Hepatocyte (in vitro differentiated cells): ENCODE measurements around the gene TMEM238L. TPM values are rescaled to one million over a fixed set of nuclear protein-coding genes. Genes with fewer than 3 reads are reported as not detected.

ENCODE experiments used
- DNase-seq: peaks from one replicate; pipeline ENCODE4 v3.0.0-alpha.2; 2016; ENCODE audit warnings: low spot score
- H2AFZ ChIP-seq: fragments of 200-600 bp; sonication (generic); 2 replicates; pipeline ENCODE4 v1.6.0; 2016; ENCODE audit warnings: antibody characterized with exemption, mild to moderate bottlenecking
- H3K27ac ChIP-seq: fragments of 200-600 bp; sonication (generic); 2 replicates; pipeline ENCODE4 v1.5.1; 2016; ENCODE audit warnings: mild to moderate bottlenecking
- H3K27me3 ChIP-seq: fragments of 200-600 bp; sonication (generic); 2 replicates; pipeline ENCODE4 v1.6.1; 2016
- H3K36me3 ChIP-seq: fragments of 200-600 bp; sonication (generic); replicated peaks from 2 replicates; pipeline ENCODE4 v1.5.1; 2016; ENCODE audit warnings: low read depth; ENCODE audit not compliant: insufficient read depth
- H3K4me1 ChIP-seq: fragments of 200-600 bp; sonication (generic); 2 replicates; pipeline ENCODE4 v1.5.1; 2016; ENCODE audit warnings: mild to moderate bottlenecking, moderate library complexity; ENCODE audit not compliant: insufficient read depth
- H3K4me2 ChIP-seq: fragments of 200-600 bp; sonication (generic); 2 replicates; pipeline ENCODE4 v1.6.0; 2016
- H3K4me3 ChIP-seq: fragments of 200-600 bp; sonication (generic); 2 replicates; pipeline ENCODE4 v1.5.1; 2016; ENCODE audit warnings: mild to moderate bottlenecking
- H3K79me2 ChIP-seq: fragments of 200-600 bp; sonication (generic); 2 replicates; pipeline ENCODE4 v1.6.0; 2017; ENCODE audit warnings: mild to moderate bottlenecking
- H3K9me2 ChIP-seq: fragments of 200-600 bp; sonication (generic); replicated peaks from 2 replicates; pipeline ENCODE4 v1.6.0; 2017; ENCODE audit warnings: mild to moderate bottlenecking; ENCODE audit not compliant: insufficient read depth
- H3K9me3 ChIP-seq: fragments of 200-600 bp; sonication (generic); 2 replicates; pipeline ENCODE4 v1.5.1; 2016; ENCODE audit warnings: low read depth, mild to moderate bottlenecking
- H4K20me1 ChIP-seq: fragments of 200-600 bp; sonication (generic); 2 replicates; pipeline ENCODE4 v1.6.0; 2016; ENCODE audit warnings: mild to moderate bottlenecking; ENCODE audit not compliant: insufficient read depth, poor library complexity, severe bottlenecking
- EZH2 ChIP-seq: fragments of 200-600 bp; sonication (generic); IDR thresholded peaks from 2 replicates; pipeline ENCODE4 v1.6.1; 2016; ENCODE audit warnings: antibody characterized with exemption, mild to moderate bottlenecking, borderline replicate concordance
- EZH2phosphoT487 ChIP-seq: fragments of 200-600 bp; sonication (generic); IDR thresholded peaks from one replicate; pipeline ENCODE4 v1.6.1; 2018; ENCODE audit warnings: antibody characterized with exemption, mild to moderate bottlenecking, low read depth, moderate library complexity; ENCODE audit not compliant: unreplicated experiment, severe bottlenecking
- WGBS: methylation state at CpG from one replicate; pipeline ENCODE4 v1.1.6; 2016; ENCODE audit warnings: low lambda C conversion rate; ENCODE audit errors: missing lambda C conversion rate; 5-methylcytosine and 5-hydroxymethylcytosine counted together
- polyA plus RNA-seq: library from polyadenylated mRNA; unstranded; fragments of >200 nt; fragmentation: Nextera tagmentation; extraction: Ambion mirVana; gene quantifications from 2 replicates; pipeline ENCODE4 v1.2.1, GENCODE V29; 2016
- total RNA-seq: library from RNA; depleted of rRNA; stranded (reverse); fragments of >200 nt; gene quantifications from 2 replicates; pipeline ENCODE4 v1.2.3, GENCODE V29; 2014
- TF ChIP-seq, protein P1 (sequence below): fragments of 200-600 bp; sonication (generic); IDR thresholded peaks from 2 replicates; pipeline ENCODE4 v1.5.1; 2016; ENCODE audit warnings: antibody characterized with exemption, mild to moderate bottlenecking; ENCODE audit not compliant: poor library complexity

Gene TMEM238L
- total and polyA plus RNA-seq, 2 experiments from 2014 or later = 1.3 to 1.5 TPM

DNA sequence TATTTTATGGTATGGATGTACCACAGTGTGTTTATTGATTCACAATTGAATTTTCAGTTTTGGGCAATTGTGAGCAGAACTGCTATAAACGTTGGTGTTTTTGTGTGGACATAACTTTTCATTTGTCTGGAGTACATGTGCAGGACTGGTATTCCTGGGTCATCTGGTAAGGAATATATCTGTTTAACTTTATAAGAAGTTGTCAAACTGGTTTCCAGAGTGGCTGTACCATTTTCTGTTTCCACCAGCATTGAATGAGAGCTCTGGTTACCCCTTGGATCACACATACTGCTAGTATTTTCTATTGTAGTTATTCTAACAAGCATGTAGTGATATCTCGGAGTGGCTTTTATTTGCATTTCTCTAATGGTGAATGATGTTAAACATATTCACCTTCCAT is 24.3 kb downstream of the TMEM238L start:
- 69% methylated on average over 2 of the region's 2 CpGs for WGBS
- Histone ChIP-seq H3K4me3 (no peak overlapping the region), H3K36me3 (no peaks in the 10 kb centered on the region), H2AFZ (no peak overlapping the region), H3K27me3 (no peaks in the 10 kb centered on the region), H3K9me2 (no peaks in the 10 kb centered on the region), H4K20me1 (no peaks in the 10 kb centered on the region), H3K27ac (no peak overlapping the region), H3K4me1 (no peaks in the 10 kb centered on the region), H3K4me2 (no peak overlapping the region), H3K9me3 (no peaks in the 10 kb centered on the region), H3K79me2 (no peaks in the 10 kb centered on the region)
- no peak for DNase-seq
- TF ChIP-seq EZH2phosphoT487 (no peak), EZH2 (no peak)
- TF ChIP-seq, protein P1, sequence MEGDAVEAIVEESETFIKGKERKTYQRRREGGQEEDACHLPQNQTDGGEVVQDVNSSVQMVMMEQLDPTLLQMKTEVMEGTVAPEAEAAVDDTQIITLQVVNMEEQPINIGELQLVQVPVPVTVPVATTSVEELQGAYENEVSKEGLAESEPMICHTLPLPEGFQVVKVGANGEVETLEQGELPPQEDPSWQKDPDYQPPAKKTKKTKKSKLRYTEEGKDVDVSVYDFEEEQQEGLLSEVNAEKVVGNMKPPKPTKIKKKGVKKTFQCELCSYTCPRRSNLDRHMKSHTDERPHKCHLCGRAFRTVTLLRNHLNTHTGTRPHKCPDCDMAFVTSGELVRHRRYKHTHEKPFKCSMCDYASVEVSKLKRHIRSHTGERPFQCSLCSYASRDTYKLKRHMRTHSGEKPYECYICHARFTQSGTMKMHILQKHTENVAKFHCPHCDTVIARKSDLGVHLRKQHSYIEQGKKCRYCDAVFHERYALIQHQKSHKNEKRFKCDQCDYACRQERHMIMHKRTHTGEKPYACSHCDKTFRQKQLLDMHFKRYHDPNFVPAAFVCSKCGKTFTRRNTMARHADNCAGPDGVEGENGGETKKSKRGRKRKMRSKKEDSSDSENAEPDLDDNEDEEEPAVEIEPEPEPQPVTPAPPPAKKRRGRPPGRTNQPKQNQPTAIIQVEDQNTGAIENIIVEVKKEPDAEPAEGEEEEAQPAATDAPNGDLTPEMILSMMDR = no peak

DNA sequence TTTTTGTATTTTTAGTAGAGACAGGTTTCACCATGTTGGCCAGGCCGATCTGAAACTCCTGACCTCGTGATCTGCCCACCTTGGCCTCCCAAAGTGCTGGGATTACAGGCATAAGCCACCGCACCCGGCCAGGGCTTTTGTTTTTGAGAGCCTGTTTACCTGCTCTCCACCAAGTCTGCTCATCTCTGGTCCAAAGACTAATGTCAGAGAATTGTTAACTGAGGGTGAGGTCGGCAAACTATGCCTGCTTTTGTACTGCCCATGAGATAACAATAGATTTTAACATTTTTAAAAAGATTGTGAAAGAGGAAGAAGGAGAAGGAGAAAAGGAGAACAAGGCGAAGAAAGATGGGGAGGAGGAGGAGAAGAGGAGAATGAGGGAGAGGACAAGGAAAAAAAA is 26.0 kb downstream of the TMEM238L start:
- no peak for TF ChIP-seq EZH2
- TF ChIP-seq, protein P1 = no peak
- no peak for TF ChIP-seq EZH2phosphoT487
- Histone ChIP-seq H4K20me1 (no peaks in the 10 kb centered on the region), H3K36me3 (no peaks in the 10 kb centered on the region), H3K4me1 (no peaks in the 10 kb centered on the region), H3K4me2 (no peak overlapping the region), H3K9me3 (no peaks in the 10 kb centered on the region), H3K4me3 (no peak overlapping the region), H3K27me3 (no peaks in the 10 kb centered on the region), H3K9me2 (no peaks in the 10 kb centered on the region), H2AFZ (no peak overlapping the region), H3K27ac (peak overlapping the region; percentile 57), H3K79me2 (no peaks in the 10 kb centered on the region)
- no peak for DNase-seq
- WGBS = 65% methylated on average over 6 of the region's 6 CpGs

DNA sequence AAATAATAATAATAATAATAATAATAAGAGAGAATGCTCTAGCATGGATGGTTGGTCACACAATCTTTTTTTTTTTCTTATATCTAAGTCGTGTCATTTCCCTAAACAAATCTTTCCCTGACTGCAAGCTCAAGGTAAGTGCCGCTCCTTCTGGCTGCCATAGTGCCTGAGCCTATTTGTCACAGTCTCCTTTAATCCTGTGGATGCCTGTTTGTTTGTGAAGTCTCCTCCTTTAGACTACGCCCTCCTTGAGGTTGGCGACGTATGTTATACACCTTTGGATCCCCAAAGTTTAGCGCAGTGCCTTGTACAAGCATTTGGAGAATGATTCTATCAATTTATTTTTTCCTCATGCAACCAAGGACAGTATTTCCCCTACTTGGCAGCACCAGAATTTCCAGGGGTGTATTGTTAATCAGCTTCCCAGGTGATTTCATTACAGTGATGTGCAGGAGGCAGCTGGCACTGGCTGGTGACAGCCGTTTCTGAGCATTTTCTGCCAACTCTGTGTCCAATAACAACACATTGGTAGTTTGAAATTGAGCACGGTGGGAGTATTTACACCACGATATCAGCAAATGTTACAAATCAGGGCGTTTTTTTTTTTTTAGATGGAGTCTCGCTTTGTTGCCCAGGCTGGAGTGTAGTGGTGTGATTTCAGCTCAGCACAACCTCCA is 26.6 kb downstream of the TMEM238L start:
- Histone ChIP-seq H3K27ac (peak overlapping the region; percentile 89), H2AFZ (no peak overlapping the region), H3K36me3 (no peaks in the 10 kb centered on the region), H3K4me2 (no peak overlapping the region), H3K79me2 (no peaks in the 10 kb centered on the region), H3K4me1 (no peaks in the 10 kb centered on the region), H3K9me2 (no peaks in the 10 kb centered on the region), H3K4me3 (no peak overlapping the region), H3K27me3 (no peaks in the 10 kb centered on the region), H4K20me1 (no peaks in the 10 kb centered on the region), H3K9me3 (no peaks in the 10 kb centered on the region)
- no peak for DNase-seq
- TF ChIP-seq EZH2 = no peak
- 89% methylated on average over 11 of the region's 11 CpGs for WGBS

DNA sequence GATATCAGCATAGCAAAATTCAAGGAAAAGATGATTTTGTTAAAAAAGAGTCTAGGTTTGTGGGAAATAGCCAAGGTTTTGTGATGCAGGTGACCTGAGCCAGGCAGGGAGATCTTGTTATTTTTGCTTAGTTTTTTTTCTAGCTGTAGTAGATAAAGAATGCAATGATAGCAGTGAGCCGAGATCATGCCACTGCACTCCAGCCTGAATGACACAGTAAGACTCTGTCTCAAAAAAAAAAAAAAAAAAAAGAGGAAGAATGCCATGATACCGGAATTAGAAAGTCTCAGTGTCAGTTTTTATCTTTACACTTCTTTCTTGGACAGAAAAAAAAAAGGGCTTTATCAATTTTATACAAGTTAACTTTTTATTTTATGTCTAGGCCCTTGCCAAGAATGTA is 27.5 kb downstream of the TMEM238L start:
- H3K4me2 ChIP-seq = peak overlapping the region; percentile 59
- no peaks in the 10 kb centered on the region for H3K9me3 ChIP-seq
- H3K4me3 ChIP-seq = no peak overlapping the region
- H3K9me2 ChIP-seq = no peaks in the 10 kb centered on the region
- no peaks in the 10 kb centered on the region for H3K79me2 ChIP-seq
- H3K36me3 ChIP-seq = no peaks in the 10 kb centered on the region
- no peak for DNase-seq
- no peaks in the 10 kb centered on the region for H4K20me1 ChIP-seq
- no peak overlapping the region for H2AFZ ChIP-seq
- H3K27me3 ChIP-seq = no peaks in the 10 kb centered on the region
- TF ChIP-seq EZH2 (no peak), EZH2phosphoT487 (no peak)
- TF ChIP-seq, protein P1 = no peak
- H3K27ac ChIP-seq = peak overlapping the region; percentile 89
- no peaks in the 10 kb centered on the region for H3K4me1 ChIP-seq
- 69% methylated on average over 2 of the region's 2 CpGs for WGBS
